GM19395 (cell line): Measurements from ENCODE around the gene FAT1.
"Not testable (repeated sequence)": the region's sequence is repeated elsewhere in the genome, so short reads cannot be mapped to it uniquely, and the experiment has no call there.

ENCODE experiments used
- ATAC-seq: cut with Tn5 transposase; IDR thresholded peaks from one replicate; pipeline ENCODE4 v1.9.1; 2021; ENCODE audit warnings: mild to moderate bottlenecking, moderate library complexity; ENCODE audit not compliant: unreplicated experiment

The FAT1 gene

DNA sequence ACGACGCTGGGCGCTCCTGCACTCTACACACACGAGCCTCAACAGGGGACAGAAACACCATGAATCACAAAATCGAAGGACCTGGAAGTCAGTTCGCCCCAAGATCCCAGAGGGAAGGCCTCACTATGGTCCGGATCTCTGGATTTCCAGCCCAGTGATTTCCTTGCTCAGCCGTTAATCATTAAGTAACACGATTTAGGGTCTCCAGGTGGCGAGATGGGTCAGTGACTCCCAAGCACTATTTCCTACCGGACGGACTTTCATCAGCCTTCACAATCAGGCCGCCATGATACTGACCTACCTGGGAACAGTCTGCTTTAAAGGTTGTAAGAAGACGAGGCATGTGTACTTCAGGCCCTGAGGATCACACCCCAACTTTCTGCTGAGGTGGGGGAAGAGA lies 63.7 kb downstream of the FAT1 start:
- ATAC-seq, result no peak

DNA sequence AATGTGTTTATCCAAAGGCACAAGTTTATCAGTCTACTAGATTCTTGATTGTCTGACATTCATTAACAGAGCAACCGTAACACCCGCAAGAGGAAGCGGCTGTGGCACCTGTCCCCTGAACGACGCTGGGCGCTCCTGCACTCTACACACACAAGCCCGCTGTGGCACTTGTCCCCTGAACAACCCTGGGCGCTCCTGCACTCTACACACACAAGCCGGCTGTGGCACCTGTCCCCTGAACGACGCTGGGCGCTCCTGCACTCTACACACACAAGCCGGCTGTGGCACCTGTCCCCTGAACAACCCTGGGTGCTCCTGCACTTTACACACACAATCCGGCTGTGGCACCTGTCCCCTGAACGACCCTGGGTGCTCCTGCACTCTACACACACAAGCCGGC lies 64.2 kb downstream of the FAT1 start:
- not testable (repeated sequence) for ATAC-seq

DNA sequence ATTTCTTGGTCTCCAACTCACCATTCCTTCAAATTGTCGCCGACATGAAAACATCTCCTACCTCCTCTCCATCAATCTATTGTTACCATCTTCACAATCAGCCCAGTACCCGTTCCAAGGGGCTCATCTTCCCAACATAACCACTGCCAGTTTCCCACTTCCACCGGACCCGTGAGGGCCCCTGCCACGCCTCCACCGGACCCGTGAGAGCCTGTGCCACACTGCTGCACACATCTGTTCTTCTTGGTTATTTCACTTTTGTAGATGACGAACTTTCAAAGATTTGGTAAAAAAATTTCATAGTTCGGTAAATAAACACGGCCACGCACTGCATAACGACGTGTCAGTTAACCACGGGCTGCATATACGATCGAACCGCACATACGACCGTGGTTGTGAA lies 65.0 kb downstream of the FAT1 start:
- ATAC-seq, result no peak

DNA sequence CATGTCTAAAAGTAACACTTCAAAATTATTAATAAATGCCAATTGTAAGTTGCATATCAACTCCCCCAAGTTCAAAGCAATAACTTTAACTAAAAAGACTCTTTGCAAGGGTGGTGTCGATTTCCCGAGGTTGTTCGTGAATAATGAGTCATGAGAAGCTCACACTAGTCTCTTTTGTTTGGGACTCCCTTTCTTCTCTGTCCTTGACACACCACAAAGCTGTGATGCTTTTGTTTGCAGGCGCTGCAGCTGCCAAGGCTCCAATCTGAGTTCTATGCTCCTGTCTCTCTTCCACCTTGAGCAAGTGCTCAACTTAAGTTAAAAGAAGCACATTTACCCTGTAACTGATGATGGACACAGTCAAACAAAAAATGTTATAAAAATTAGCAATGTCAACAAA lies 65.9 kb downstream of the FAT1 start:
- no peak for ATAC-seq

- ATAC-seq, result no peak
Measured at GRCh38 chr4:186653969-186654368, 69.7 kb downstream of the FAT1 start.

GRCh38 chr4:186651624-186652023 lies 72.0 kb downstream of the FAT1 start:
- no peak for ATAC-seq

DNA sequence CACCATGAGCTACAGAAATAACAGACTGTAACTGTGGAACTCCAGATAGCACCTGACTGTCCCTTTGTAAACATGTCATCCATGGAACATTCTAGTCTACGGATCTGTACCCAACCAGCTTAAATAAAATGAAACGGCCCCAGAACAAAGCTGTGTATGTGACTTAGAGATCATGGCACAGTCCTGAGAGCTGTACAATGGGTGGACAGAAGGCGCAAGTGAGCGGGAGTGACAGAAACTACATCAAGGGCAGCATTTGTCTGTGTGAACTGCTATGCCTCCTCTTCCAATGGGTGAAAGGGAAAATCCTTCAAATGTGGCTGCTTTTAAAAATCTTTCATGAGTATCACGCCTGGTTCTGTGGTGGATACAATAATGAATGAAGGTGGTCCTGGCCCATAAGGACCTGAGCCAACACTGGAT lies 72.5 kb downstream of the FAT1 start:
- ATAC-seq, result no peak

DNA sequence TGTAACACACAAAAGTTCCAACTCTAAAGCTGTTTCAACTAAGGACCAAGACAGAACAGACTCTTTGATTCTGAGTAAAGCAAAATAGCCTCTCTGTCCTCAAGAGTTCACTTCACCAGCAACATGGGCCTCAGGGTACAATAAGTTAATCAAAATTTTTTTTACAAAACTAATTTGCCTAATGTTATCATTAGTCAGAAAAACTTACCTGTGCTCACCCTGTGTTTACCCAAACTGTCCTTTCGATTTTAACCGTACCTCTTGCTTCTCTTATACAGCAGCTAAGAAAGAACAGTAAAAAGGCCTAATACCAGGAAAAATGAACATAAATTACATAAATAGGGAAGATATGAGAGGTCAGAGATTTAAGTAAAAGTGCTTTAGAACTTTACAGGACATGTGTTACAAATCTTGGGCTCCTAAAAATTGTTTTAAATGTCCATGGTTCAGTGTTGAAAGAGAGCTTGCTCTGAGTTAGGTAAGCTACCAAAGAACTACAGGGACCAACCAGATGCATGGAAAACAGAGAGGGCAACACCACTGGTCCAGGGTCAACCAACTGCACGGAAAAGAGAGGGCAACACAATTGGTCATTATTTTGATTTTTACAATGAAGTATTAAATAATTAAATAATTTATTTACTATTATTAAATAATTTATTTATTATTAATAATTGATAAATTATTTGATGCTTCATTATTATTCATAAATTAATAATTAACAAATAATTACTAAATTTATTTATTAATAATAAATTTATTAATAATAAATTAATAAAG lies 73.1 kb downstream of the FAT1 start:
- ATAC-seq, result no peak

GRCh38 chr4:186647821-186648220 lies 75.8 kb downstream of the FAT1 start:
- no peak for ATAC-seq

DNA sequence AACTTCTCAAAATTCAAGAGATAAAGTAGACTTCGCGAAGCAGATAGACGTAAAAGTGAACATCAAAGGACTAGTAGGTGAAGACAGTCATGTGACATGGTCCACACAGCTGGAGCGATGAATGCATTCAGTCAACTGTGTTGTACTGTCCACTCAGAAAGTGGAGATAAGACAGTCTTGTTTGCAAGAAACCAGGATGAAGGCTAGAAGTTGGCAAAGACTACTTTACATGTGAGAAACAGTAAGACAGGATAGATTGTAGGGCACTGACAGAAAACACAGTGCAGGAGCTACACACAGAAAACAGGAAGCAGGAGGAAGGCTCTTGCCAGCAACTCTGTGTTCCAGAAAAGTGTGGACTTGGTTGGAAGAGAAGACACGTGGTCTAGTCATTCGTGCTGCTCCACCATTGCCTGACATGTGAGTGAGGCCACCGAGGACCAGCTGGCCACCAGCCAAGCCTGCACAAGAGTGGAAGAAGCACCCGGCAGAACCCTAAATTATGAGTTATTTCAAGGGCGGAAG lies 78.9 kb downstream of the FAT1 start:
- ATAC-seq, result no peak

DNA sequence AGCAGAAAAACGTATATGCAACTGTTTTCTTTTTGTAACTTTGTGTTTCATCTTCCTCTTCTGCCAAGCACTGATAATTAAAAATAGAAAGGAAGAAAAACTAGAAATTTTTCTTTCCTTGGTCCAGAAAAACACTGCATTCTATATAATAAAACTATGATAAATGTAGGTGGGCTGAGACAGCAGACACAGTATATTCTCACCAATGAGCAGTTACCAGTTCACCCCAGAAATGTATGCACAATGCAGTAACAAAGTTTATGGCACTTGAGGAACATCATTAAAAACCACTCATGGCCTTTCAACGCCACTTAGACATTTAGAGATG lies 79.4 kb downstream of the FAT1 start:
- ATAC-seq, result no peak

GRCh38 chr4:186643501-186644310 lies 80.0 kb downstream of the FAT1 start:
- ATAC-seq, result no peak

DNA sequence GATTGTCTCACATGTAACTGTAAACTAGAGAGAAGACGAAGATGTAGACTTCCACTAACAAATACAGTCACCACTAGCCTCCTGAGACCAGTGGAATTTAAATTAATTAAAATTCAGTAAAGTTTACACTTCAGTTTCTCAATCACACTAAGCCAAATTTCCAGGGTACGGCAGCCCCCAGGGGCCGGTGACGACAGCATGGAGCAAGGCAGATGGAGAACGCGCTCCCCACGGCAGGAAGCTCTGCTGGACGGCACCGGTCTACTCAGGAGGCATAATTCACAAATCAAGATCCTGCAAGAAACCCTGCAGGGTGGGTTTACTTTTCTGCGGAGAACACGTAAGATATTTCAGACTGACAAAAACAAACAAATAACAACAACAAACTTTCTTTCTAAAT lies 80.7 kb downstream of the FAT1 start:
- no peak for ATAC-seq

DNA sequence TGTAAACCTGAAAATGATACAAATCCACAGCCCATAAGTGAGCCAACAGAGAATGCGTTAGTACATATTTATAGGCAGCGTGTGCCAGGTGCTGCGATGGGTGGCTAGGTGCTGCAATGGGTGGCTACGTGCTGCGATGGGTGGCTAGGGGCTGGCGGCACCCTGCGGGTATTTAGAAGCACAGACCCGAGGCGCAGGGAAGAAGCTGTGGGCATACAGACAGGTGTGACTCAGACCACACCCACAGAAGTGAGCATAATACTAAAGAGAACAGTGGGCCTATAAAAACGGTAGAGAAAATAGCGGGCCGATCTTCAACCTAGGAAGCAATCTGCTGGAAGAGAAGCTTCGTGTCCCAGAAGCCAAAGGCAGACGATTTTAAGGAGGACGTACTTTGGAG lies 81.1 kb downstream of the FAT1 start:
- ATAC-seq, result no peak

GRCh38 chr4:186634591-186635128 lies 89.0 kb downstream of the FAT1 start:
- ATAC-seq, result no peak

GRCh38 chr4:186633844-186634243 lies 89.8 kb downstream of the FAT1 start:
- ATAC-seq, result no peak

GRCh38 chr4:186630128-186630527 lies 93.5 kb downstream of the FAT1 start:
- no peak for ATAC-seq

DNA sequence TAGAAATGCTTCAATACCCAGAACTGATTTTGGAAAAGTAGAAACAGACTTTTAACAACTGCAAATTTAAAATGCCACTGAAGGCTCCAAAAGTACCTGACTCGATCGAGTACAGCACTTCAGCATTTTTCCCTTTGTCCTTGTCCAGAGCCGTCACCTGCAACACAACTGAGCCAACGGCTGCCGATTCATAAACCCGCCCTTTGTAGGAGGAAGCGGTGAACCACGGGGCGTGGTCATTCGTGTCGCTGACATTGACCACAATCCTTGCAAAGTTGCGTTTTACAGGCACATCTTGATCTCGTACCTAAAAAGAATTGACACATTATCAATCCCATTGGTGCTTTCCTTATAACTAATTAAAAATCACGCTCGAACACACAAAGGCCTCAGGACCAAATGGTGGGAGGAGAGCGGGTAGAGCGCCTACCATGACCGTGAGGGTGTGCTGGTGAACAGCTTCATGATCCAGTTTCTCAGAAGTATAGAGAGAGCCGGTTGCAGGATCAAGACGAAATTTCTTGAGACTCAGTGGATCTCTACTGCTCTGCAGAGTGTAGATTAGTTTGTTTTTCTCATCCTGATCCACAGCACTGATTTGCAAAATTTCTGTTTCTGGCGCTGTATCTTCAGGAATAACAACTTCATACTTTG lies 95.5 kb downstream of the FAT1 start:
- no peak for ATAC-seq

DNA sequence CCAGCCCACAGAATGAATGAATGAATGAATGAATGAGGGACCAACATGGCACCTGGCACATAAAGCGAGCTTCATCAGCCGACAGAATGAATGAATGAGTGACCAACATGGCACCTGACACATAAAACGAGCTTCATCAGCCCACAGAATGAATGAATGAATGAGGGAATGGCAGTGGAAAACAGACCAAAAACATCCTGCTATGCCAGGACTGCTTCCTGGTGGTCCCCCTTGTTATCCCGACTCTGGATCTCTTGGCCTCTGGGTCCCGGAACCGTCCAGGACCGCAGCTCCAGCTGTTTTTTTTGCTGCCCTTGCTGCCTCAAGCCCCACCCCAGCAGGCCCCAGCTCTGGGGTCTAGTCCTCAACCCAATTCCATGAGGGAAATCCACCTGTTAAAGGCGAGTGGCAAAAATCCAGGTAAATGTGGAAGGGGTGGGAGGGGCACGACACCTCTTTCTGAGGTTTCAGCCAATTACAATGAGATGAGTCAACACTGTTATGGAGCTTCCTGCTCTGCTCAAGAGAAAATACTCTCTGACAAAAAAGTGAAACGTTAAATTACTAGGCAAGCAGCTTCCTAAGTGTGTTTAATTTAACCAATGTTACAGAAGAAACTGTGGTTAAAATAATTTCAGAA lies 96.3 kb downstream of the FAT1 start:
- no peak for ATAC-seq

DNA sequence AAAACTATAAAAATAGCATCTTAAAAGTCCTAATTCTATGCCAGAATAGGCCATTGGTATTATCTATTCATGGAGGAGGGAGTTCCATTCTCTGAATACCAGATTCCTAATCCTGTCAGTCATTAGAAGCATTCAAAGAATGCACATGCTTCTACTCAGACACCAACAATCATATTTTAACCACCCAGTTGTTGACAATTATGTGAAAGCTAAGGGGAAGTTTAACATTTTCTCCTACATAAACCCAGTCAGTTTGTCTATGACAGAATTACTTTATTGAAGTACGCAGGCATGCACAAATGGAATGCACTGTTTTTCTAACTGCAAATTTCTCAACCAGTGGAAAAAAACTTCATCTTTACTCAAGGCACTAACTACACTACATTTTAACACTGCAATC lies 98.7 kb downstream of the FAT1 start:
- ATAC-seq, result no peak

- no peak for ATAC-seq
Measured at GRCh38 chr4:186623546-186623945, 100.1 kb downstream of the FAT1 start.
